NCI-H748 (cell line): ENCODE measurements around the gene XIAP.
"Not testable (repeated sequence)": the region's sequence is repeated elsewhere in the genome, so short reads cannot be mapped to it uniquely, and the experiment has no call there.

Experiments used
- DNase-seq: peaks from one replicate; lab custom pipeline; 2025; ENCODE audit not compliant: unreplicated experiment; lab: John Stamatoyannopoulos, UW

The XIAP gene

GRCh38 chrX:123859846-123860838 lies at the start of gene XIAP:
Gene XIAP (plus strand): TSS chrX:123860053. CDS start chrX:123885663, 25,610 bp downstream.
- peak; percentile 87 for DNase-seq

GRCh38 chrX:123814343-123814742 lies 45.5 kb upstream of the XIAP start:
- no peak for DNase-seq

GRCh38 chrX:123814934-123815394 lies 44.9 kb upstream of the XIAP start:
- peak; percentile 34 for DNase-seq

- no peak for DNase-seq
Observed at GRCh38 chrX:123817288-123817894, 42.5 kb upstream of the XIAP start.

GRCh38 chrX:123818243-123818642 lies 41.6 kb upstream of the XIAP start:
- DNase-seq, result no peak

- no peak for DNase-seq
Observed at GRCh38 chrX:123822965-123823364, 36.9 kb upstream of the XIAP start.

- peak; percentile 76 for DNase-seq
Observed at GRCh38 chrX:123830309-123830708, 29.5 kb upstream of the XIAP start.

GRCh38 chrX:123833387-123833786 lies 26.5 kb upstream of the XIAP start:
- DNase-seq, result peak; percentile 65

- no peak for DNase-seq
Observed at GRCh38 chrX:123834116-123834515, 25.7 kb upstream of the XIAP start.

- DNase-seq, result no peak
Observed at GRCh38 chrX:123835661-123836371, 24.0 kb upstream of the XIAP start.

- not testable (repeated sequence) for DNase-seq
Observed at GRCh38 chrX:123845129-123845528, 14.7 kb upstream of the XIAP start.

GRCh38 chrX:123846577-123847038 lies 13.2 kb upstream of the XIAP start:
- no peak for DNase-seq

GRCh38 chrX:123847056-123847455 lies 12.8 kb upstream of the XIAP start:
- no peak for DNase-seq

- DNase-seq, result no peak
Observed at GRCh38 chrX:123849096-123849495, 10.8 kb upstream of the XIAP start.

GRCh38 chrX:123849906-123850305 lies 9.9 kb upstream of the XIAP start:
- DNase-seq, result not testable (repeated sequence)

GRCh38 chrX:123851079-123851478 lies 8.8 kb upstream of the XIAP start:
- no peak for DNase-seq

GRCh38 chrX:123854329-123854728 lies 5.5 kb upstream of the XIAP start:
- no peak for DNase-seq

GRCh38 chrX:123859409-123859845 lies 426 bp upstream of the XIAP start:
- peak; percentile 86 for DNase-seq

GRCh38 chrX:123860983-123861382 lies 1.1 kb downstream of the XIAP start:
- peak; percentile 31 for DNase-seq

GRCh38 chrX:123869488-123869887 lies 9.6 kb downstream of the XIAP start:
- no peak for DNase-seq

GRCh38 chrX:123871309-123871708 lies 11.5 kb downstream of the XIAP start:
- DNase-seq, result no peak
